Measurements from ENCODE around the gene WFDC1. TPM values are rescaled to one million over a fixed set of nuclear protein-coding genes. Genes with fewer than 3 reads are reported as not detected.

Gene WFDC1
- total and polyA plus RNA-seq, 4 donors = 6.5 to 14.8 (median 11.4) TPM

GRCh38 chr16:84299734-84300440, 5.2 kb downstream of the WFDC1 start:
- Histone ChIP-seq H3K36me3 (ENCODE audit: control insufficient read depth in 4 of 4, insufficient read depth in 4 of 4, low read length in 4 of 4) (no peaks in the 10 kb centered on the region), H3K4me1 (ENCODE audit: control insufficient read depth in 5 of 5, insufficient read depth in 5 of 5, low read length in 5 of 5) (peaks cover 0 to 36% (median 15%) of the 10 kb centered on the region in 5 donors), H3K27me3 (ENCODE audit: control insufficient read depth in 3 of 3, insufficient read depth in 3 of 3, low read length in 2 of 3) (no peaks in the 10 kb centered on the region), H3K27ac (ENCODE audit: low read depth in 1 of 2, low read length in 1 of 2) (no peak overlapping the region), H3K9me3 (ENCODE audit: control insufficient read depth in 4 of 4, insufficient read depth in 3 of 4, low read length in 3 of 4) (no peaks in the 10 kb centered on the region), H3K9ac (ENCODE audit: insufficient read depth in 1 of 2, low read length in 2 of 2) (no peak overlapping the region), H3K4me3 (no peak overlapping the region)
- no peak for ATAC-seq (ENCODE audit: insufficient read depth, low FRiP score)
- WGBS, 2 donors = 73 to 82% methylated on average over 7 of the region's 7 CpGs
- no peak for DNase-seq
- TF ChIP-seq, protein P1, sequence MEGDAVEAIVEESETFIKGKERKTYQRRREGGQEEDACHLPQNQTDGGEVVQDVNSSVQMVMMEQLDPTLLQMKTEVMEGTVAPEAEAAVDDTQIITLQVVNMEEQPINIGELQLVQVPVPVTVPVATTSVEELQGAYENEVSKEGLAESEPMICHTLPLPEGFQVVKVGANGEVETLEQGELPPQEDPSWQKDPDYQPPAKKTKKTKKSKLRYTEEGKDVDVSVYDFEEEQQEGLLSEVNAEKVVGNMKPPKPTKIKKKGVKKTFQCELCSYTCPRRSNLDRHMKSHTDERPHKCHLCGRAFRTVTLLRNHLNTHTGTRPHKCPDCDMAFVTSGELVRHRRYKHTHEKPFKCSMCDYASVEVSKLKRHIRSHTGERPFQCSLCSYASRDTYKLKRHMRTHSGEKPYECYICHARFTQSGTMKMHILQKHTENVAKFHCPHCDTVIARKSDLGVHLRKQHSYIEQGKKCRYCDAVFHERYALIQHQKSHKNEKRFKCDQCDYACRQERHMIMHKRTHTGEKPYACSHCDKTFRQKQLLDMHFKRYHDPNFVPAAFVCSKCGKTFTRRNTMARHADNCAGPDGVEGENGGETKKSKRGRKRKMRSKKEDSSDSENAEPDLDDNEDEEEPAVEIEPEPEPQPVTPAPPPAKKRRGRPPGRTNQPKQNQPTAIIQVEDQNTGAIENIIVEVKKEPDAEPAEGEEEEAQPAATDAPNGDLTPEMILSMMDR (IDR thresholded peaks at IDR 0.05; ENCODE audit: control extremely low read depth, extremely low read depth) = no peak

DNA sequence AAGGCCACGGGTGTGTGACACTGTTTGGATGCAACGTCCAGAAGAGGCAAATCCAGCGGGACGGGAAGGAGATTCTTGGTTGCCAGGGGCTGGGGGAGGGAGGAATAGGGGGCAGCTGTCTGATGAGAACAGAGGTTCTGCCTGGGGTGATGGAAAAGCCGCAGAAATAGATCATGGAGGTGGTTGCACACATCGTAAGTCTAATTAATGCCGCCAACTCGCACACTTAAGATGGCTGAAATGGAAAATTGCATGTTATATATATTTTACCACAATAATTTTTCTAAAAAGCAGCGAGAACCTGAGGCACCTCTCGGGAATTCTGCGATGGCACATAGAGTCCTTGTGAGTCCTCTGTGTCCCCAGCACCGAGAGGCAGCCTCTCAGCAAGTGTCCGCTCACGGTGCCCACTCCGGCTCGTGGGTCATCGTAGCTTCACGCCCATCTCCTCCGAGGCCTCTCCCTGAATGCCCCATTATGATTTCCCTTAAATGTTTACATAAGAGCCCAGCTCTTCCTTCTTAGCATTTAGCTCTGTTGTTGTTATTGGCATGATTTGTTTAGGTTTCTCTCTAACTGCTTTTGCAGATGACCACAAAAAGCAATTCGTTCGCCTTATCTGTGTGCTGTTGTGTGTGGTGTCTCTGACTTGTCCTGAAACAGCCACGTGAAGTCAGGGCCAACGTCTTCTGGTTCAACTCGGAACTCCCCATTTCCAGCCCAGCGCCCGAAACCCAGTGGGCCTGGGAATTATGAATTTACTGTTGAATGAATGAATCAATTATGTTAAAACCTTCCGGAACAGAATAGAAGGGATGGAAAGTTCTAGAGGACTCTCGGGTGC, 7.7 kb downstream of the WFDC1 start:
- peak in 1 of 3 donors; percentile 29 for DNase-seq
- H3K27ac ChIP-seq (ENCODE audit: low read depth in 1 of 2, low read length in 1 of 2) = peak overlapping the region in 1 of 2 donors; percentile 68
- WGBS, 2 donors = 75 to 83% methylated on average over 28 of the region's 28 CpGs

GRCh38 chr16:84303023-84303422, 8.3 kb downstream of the WFDC1 start:
- no peak overlapping the region for H3K4me3 ChIP-seq

More for the DNA sequence above, 7.7 kb downstream of the WFDC1 start:
- Histone ChIP-seq H3K27me3 (ENCODE audit: control insufficient read depth in 3 of 3, insufficient read depth in 3 of 3, low read length in 2 of 3) (no peaks in the 10 kb centered on the region), H3K36me3 (ENCODE audit: control insufficient read depth in 4 of 4, insufficient read depth in 4 of 4, low read length in 4 of 4) (no peaks in the 10 kb centered on the region), H3K4me1 (ENCODE audit: control insufficient read depth in 5 of 5, insufficient read depth in 5 of 5, low read length in 5 of 5) (peaks cover 0 to 23% (median 12%) of the 10 kb centered on the region in 5 donors), H3K4me3 (no peak overlapping the region), H3K9me3 (ENCODE audit: control insufficient read depth in 4 of 4, insufficient read depth in 3 of 4, low read length in 3 of 4) (no peaks in the 10 kb centered on the region), H3K9ac (ENCODE audit: insufficient read depth in 1 of 2, low read length in 2 of 2) (no peak overlapping the region)
- ATAC-seq (ENCODE audit: insufficient read depth, low FRiP score) = no peak
- TF ChIP-seq, protein P1 (IDR thresholded peaks at IDR 0.05; ENCODE audit: control extremely low read depth, extremely low read depth) = no peak

More at GRCh38 chr16:84303023-84303422, 8.3 kb downstream of the WFDC1 start:
- Histone ChIP-seq H3K4me1 (ENCODE audit: control insufficient read depth in 5 of 5, insufficient read depth in 5 of 5, low read length in 5 of 5) (peaks cover 0 to 23% (median 12%) of the 10 kb centered on the region in 5 donors), H3K27me3 (ENCODE audit: control insufficient read depth in 3 of 3, insufficient read depth in 3 of 3, low read length in 2 of 3) (no peaks in the 10 kb centered on the region), H3K27ac (ENCODE audit: low read depth in 1 of 2, low read length in 1 of 2) (peak overlapping the region in 1 of 2 donors; percentile 68), H3K9ac (ENCODE audit: insufficient read depth in 1 of 2, low read length in 2 of 2) (no peak overlapping the region), H3K36me3 (ENCODE audit: control insufficient read depth in 4 of 4, insufficient read depth in 4 of 4, low read length in 4 of 4) (no peaks in the 10 kb centered on the region), H3K9me3 (ENCODE audit: control insufficient read depth in 4 of 4, insufficient read depth in 3 of 4, low read length in 3 of 4) (no peaks in the 10 kb centered on the region)
- TF ChIP-seq, protein P1 (IDR thresholded peaks at IDR 0.05; ENCODE audit: control extremely low read depth, extremely low read depth) = no peak
- no peak for ATAC-seq (ENCODE audit: insufficient read depth, low FRiP score)
- 61 to 63% methylated on average over 8 of the region's 8 CpGs for WGBS, 2 donors
- peak in 2 of 3 donors; percentile 27 to 37 for DNase-seq
